Measurements from ENCODE around the gene SHMT1. TPM values are rescaled to one million over a fixed set of nuclear protein-coding genes. Genes with fewer than 3 reads are reported as not detected.
A peak's percentile ranks its signal among the peaks of the same experiment; 100 is the strongest.
"Not testable (repeated sequence)": the region's sequence is repeated elsewhere in the genome, so short reads cannot be mapped to it uniquely, and the experiment has no call there.

SHMT1 gene
- total RNA-seq, 3 donors from 2014 or later = 30.0 to 49.3 (median 30.9) TPM

DNA sequence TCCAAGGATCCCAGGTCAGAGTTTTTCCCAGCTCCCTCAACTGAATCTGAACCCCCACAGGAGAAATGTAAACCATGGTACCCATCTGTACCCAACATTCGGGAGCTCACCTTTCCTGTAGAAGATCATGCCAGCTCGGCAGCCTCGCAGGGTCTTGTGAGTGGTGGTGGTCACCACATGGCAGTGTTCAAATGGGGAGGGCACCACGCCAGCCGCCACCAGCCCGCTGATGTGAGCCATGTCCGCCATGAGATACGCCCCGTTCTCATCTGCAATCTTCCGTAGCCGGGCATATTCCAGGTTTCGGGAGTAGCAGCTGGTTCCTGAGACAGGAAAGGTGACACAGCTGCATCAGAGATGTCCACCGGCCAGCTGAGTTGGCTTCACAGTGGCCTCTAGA lies 23.4 kb downstream of the SHMT1 start:
- no peaks in the 10 kb centered on the region for H3K4me1 ChIP-seq (ENCODE audit: low read depth)
- TF ChIP-seq, protein P1, sequence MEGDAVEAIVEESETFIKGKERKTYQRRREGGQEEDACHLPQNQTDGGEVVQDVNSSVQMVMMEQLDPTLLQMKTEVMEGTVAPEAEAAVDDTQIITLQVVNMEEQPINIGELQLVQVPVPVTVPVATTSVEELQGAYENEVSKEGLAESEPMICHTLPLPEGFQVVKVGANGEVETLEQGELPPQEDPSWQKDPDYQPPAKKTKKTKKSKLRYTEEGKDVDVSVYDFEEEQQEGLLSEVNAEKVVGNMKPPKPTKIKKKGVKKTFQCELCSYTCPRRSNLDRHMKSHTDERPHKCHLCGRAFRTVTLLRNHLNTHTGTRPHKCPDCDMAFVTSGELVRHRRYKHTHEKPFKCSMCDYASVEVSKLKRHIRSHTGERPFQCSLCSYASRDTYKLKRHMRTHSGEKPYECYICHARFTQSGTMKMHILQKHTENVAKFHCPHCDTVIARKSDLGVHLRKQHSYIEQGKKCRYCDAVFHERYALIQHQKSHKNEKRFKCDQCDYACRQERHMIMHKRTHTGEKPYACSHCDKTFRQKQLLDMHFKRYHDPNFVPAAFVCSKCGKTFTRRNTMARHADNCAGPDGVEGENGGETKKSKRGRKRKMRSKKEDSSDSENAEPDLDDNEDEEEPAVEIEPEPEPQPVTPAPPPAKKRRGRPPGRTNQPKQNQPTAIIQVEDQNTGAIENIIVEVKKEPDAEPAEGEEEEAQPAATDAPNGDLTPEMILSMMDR (IDR thresholded peaks at IDR 0.05) = no peak
- no peak overlapping the region for H3K4me3 ChIP-seq
- no peak for ATAC-seq
- intact Hi-C loops (cut with DNase I, micrococcal nuclease) = no loop called here
- no peak for DNase-seq
- no peaks in the 10 kb centered on the region for H3K36me3 ChIP-seq (ENCODE audit: low read depth)
- H3K9me3 ChIP-seq = no peaks in the 10 kb centered on the region

DNA sequence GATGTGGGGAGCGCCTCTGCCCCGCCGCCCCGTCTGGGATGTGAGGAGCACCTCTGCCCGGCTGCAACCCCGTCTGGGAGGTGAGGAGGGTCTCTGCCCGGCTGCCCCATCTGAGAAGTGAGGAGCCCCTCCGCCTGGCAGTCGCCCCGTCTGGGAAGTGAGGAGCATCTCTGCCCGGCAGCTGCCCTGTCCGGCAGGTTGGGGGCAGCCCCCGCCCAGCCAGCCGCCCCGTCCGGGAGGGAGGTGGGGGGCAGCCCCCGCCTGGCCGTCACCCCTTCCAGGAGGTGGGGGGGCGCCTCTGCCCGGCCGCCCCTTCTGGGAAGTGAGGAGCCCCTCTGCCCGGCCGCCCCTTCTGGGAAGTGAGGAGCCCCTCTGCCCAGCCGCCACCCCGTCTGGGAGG lies 25.2 kb downstream of the SHMT1 start:
- H3K4me3 ChIP-seq; H3K36me3 ChIP-seq (ENCODE audit: low read depth); ATAC-seq; intact Hi-C loops (cut with DNase I, micrococcal nuclease); H3K4me1 ChIP-seq (ENCODE audit: low read depth); H3K9me3 ChIP-seq; DNase-seq: not testable (repeated sequence)

DNA sequence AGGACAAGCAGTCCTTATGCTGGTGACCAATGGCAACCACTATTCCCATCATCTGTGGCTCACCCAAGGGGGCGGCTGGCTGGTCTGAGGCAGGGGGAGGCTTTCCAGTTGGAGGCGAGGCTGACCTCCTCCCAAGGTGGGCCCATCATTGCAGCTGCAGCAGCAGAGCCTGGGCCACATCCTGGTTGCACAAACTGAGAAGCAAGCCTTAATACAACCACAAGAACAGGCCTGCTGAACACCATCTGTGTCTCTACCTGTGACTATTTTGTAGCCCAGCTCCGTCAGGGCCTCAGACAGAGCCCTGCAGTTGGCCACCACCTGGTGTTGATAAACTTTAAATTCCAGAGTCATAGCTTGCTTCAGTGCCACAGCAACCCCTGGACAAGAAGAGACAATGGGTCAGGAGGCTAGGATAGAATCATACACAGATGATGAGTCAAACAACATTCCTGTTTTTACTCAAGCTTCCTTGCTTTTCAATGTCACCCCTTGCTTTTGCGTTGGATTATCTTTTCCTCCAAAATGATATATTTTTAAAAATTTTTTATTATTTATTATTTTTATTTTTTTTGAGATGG lies 30.4 kb downstream of the SHMT1 start:
- Histone ChIP-seq H3K4me3 (no peak overlapping the region), H3K36me3 (ENCODE audit: low read depth) (no peaks in the 10 kb centered on the region), H3K4me1 (ENCODE audit: low read depth) (no peaks in the 10 kb centered on the region), H3K9me3 (no peaks in the 10 kb centered on the region)
- no peak for DNase-seq
- intact Hi-C loops (cut with DNase I, micrococcal nuclease) = no loop called here
- TF ChIP-seq, protein P1 (IDR thresholded peaks at IDR 0.05) = no peak
- ATAC-seq = peak; percentile 19

DNA sequence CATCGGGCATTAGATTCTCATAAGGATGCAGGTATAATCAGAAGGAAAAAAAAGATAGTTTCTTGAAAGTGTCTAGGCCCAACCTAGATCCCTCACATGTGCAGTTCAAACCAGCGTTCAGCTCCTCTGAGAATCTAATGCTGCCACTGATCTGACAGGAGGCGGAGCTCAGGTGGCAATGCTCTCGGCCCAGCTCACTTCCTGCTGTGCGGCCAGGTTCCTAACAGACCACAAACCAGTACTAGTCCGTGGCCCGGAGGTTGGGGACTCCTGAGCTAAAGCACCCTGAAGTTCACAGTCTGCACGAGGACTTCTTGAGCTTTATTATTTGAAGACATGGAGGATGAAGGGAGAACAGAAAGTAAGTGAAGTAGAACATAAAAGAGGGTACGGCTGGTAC lies 31.5 kb downstream of the SHMT1 start:
- TF ChIP-seq, protein P1 (IDR thresholded peaks at IDR 0.05) = no peak
- no peaks in the 10 kb centered on the region for H3K9me3 ChIP-seq
- H3K4me3 ChIP-seq = no peak overlapping the region
- no peaks in the 10 kb centered on the region for H3K36me3 ChIP-seq (ENCODE audit: low read depth)
- ATAC-seq (peak; percentile 42), DNase-seq (no peak)
- intact Hi-C loops (cut with DNase I, micrococcal nuclease) = no loop called here
- no peaks in the 10 kb centered on the region for H3K4me1 ChIP-seq (ENCODE audit: low read depth)

DNA sequence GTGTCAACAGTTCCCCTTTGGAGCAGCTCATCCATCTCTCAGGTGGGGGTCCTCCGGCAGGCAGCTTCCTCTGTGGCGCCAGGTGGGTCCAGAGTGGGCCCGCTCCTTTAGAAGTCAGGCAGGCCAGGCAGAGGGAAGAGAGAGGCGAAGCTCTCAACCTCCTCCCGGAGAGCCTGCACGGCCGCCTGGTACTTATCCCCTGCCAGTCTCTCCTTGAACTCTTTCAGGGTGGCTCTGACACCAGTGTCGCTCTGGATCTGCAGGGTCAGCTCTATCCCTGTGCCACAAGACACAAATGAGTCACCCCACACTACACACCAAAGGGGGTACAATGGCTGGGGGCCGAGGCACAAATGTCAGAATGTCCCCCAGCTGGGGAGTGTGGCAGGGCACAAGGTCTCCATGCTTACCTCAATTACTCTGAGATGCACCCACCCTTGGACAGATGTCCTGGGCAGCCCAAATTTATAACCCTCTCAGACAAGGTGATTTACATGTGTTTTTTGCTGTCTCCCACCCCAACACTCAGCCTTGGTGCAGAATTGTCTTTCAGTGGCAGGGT lies 34.6 kb downstream of the SHMT1 start:
- ATAC-seq (no peak), DNase-seq (no peak)
- Histone ChIP-seq H3K4me1 (ENCODE audit: low read depth) (no peaks in the 10 kb centered on the region), H3K36me3 (ENCODE audit: low read depth) (no peaks in the 10 kb centered on the region), H3K9me3 (no peaks in the 10 kb centered on the region), H3K4me3 (no peak overlapping the region)
- TF ChIP-seq, protein P1 (IDR thresholded peaks at IDR 0.05) = no peak
- intact Hi-C loops (cut with DNase I, micrococcal nuclease) = no loop called here

DNA sequence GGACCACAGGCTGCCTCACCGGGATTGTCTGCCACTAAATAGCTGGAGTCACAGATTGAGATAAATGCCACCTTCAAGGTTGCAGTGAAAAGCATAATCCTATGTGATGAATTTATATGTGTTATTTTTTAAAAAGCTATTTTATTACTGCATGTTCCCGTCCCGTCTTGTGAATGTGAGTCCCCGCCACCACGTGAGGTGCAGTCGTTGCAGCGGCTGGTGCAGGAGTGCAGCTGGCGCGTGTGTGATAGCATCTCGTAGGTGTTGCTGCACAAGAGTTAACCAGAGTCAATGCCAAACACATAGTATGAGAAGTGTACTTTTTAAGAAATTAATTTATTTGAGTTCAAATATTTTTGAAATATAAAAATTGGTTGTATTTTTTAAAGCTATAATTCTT lies 35.8 kb downstream of the SHMT1 start:
- ATAC-seq (no peak), DNase-seq (no peak)
- no peak overlapping the region for H3K4me3 ChIP-seq
- H3K4me1 ChIP-seq (ENCODE audit: low read depth) = no peaks in the 10 kb centered on the region
- intact Hi-C loops (cut with DNase I, micrococcal nuclease) = no loop called here
- H3K9me3 ChIP-seq = no peaks in the 10 kb centered on the region
- H3K36me3 ChIP-seq (ENCODE audit: low read depth) = peaks cover 6% of the 10 kb centered on the region
- TF ChIP-seq, protein P1 (IDR thresholded peaks at IDR 0.05) = no peak
